GM12891 (cell line): ENCODE measurements around the gene CD200R1.

ENCODE experiments used
- DNase-seq: peaks from one replicate; pipeline ENCODE4 v3.0.0; 2011; ENCODE audit warnings: low spot score; ENCODE audit not compliant: insufficient read length
- FAIRE-seq: peaks from 2 replicates; lab custom pipeline; 2011; peaks lifted over from hg19 to GRCh38; lab: Jason Lieb, UNC
- PAX5 ChIP-seq: IDR thresholded peaks from 2 replicates; pipeline ENCODE4 v1.6.1; 2011; ENCODE audit warnings: low read length, moderate library complexity, mild to moderate bottlenecking; ENCODE audit not compliant: insufficient read depth, severe bottlenecking
- POLR2A ChIP-seq: IDR thresholded peaks from 2 replicates; pipeline ENCODE4 v1.6.1; 2011; ENCODE audit warnings: low read depth, low read length, control low read depth
- POLR2AphosphoS5 ChIP-seq: IDR thresholded peaks from 2 replicates; pipeline ENCODE4 v1.6.1; 2011; ENCODE audit warnings: low read depth, low read length, control low read depth
- POU2F2 ChIP-seq: IDR thresholded peaks from 2 replicates; pipeline ENCODE4 v1.6.1; 2011; ENCODE audit warnings: low read depth, mild to moderate bottlenecking, control low read depth, low read length, moderate library complexity
- SPI1 ChIP-seq: IDR thresholded peaks from 2 replicates; pipeline ENCODE4 v1.6.1; 2011; ENCODE audit warnings: low read depth, low read length, control low read depth
- TAF1 ChIP-seq: IDR thresholded peaks from 2 replicates; pipeline ENCODE4 v1.6.1; 2011; ENCODE audit warnings: low read depth, low read length, control low read depth

CD200R1 gene

DNA sequence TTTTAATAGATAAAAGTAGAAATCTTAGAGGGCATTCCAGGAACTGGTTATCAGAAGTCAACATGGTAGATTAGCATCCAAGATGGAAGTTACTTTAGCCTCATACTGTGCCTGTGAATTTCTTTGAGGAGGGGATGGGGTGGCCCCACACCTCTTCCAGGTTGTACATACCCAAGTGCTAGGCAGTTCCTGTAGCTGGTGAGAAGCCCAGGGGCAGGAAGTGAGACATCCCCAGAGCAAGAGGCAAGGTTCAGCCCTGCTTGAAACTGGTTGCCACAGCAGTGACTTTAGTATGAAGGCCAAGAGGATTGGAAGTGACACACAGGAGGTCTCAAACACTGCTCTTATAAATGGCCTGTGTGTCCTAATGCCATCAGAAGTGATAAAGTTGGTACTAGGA is 27.8 kb upstream of the CD200R1 start:
- FAIRE-seq (peak; percentile 54), DNase-seq (no peak)
- TF ChIP-seq POLR2AphosphoS5 (no peak), SPI1 (0 out of 2 replicates have a peak, but pooled peaks have one; percentile 20)

DNA sequence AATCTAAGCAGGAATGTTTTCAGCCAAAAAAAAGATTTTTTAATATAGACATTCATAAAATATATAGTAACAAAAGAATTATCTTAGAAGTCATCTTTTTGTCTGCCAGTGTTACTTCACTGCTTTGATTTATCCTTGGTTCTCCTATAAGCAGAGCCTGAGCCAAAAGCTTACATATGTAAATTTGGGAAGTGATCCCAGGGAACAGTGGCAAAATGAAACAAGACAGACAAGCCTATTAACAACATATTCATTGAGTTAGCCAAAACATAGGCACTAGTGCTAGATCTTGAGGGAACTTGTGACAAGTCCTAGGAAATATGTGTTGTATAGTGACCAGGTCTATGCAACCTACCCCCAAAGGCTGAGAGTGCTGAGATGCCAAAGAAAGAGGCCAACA is 27.1 kb upstream of the CD200R1 start:
- DNase-seq = no peak
- TF ChIP-seq POLR2AphosphoS5 = no peak
- no peak for TF ChIP-seq SPI1
- no peak for TF ChIP-seq PAX5
- no peak for TF ChIP-seq POLR2A
- no peak for TF ChIP-seq POU2F2
- no peak for TF ChIP-seq TAF1
- FAIRE-seq = no peak

DNA sequence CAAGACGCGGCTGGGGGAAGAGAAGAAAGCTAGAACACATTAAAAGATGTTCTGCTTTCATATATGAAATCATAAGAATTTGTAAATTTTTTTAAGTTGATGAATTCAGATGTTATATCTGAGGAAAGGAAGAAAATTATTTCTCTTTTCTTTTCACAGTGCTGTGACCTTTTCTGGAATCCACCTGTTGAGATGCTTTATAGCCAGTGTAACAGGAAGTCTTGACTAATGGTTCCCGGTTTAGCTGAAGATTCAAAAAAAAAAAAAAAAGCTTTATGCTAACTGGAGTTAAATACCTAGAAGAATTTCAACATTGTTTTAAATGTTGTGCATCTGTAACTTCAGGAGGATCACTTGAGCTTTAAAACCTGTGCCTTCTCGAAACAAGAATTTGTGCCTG is 25.8 kb upstream of the CD200R1 start:
- FAIRE-seq (no peak), DNase-seq (no peak)
- no peak for TF ChIP-seq SPI1
- no peak for TF ChIP-seq TAF1
- TF ChIP-seq POU2F2 = no peak
- TF ChIP-seq POLR2A = no peak
- no peak for TF ChIP-seq PAX5
- no peak for TF ChIP-seq POLR2AphosphoS5

DNA sequence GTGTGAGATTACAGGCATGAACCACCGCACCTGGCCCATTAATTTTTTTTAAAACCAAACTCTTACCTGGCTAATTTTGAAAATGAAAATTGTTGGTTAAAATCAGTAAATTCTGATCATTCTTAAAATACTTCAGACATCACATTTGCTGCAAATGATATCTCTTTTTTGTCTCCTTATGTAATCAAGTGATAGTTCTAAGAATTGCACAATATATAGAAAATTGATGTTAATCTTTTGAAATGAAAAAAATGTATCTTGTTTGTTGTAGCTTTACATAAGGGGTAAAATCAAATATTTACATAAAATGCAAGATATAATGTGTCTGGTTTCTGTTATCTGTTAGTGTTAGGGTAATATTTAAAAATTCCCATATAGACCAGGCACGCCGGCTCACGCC is 20.9 kb upstream of the CD200R1 start:
- FAIRE-seq (no peak), DNase-seq (no peak)
- TF ChIP-seq TAF1 (no peak), POLR2A (no peak), PAX5 (no peak), SPI1 (no peak), POLR2AphosphoS5 (no peak), POU2F2 (no peak)

DNA sequence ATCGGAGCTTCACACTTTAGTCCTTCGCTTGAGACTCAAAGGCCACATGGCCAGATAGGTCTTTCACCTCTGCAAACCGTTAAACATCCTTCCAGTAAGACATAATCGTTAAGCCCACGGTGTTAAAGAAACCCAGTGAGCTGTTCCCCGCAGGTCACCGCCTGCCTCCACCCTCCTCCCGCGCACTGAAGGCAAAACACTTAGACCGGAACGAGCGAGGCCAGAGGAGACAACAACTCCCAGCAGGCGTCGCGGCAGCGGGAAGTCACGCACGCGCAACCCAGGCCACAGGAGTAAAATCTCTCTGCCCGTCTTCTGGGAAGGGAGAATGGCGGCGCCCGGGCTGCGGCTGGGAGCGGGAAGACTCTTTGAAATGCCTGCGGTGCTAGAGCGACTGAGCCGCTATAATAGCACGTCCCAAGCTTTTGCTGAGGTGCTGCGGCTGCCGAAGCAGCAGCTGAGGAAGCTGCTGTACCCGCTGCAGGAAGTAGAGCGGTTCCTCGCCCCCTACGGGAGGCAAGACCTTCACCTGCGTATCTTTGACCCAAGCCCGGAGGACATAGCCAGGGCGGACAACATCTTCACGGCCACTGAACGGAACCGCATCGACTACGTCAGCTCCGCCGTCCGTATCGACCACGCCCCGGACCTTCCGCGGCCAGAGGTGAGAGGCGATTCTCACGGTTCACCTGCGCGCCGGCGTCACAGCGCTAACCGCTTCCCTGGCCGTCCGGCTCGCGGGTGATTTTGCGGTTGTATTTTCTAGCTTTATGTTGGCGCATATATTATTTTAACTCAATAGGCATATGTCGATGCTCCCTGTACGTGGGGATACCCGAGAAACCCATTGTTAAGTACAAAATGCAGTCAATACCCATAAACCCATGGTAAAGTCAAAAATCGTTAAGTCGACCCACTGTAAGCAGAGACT is 16.0 kb upstream of the CD200R1 start, which contains the start of gene GTPBP8:
TSS of gene GTPBP8 (plus strand) at position 313 of the 931 bp plus-strand sequence. CDS start at position 329, 16 bp downstream.
- peak; percentile 73 for TF ChIP-seq PAX5
- TF ChIP-seq POLR2AphosphoS5 = peak; percentile 92
- TF ChIP-seq POLR2A = peak; percentile 87
- 0 out of 2 replicates have a peak, but pooled peaks have one; percentile 1 for TF ChIP-seq SPI1
- TF ChIP-seq TAF1 = no peak
- no peak; the same call in 1 of the 2 replicates for TF ChIP-seq POU2F2
- peak; percentile 96 for FAIRE-seq
- DNase-seq = peak; percentile 49

DNA sequence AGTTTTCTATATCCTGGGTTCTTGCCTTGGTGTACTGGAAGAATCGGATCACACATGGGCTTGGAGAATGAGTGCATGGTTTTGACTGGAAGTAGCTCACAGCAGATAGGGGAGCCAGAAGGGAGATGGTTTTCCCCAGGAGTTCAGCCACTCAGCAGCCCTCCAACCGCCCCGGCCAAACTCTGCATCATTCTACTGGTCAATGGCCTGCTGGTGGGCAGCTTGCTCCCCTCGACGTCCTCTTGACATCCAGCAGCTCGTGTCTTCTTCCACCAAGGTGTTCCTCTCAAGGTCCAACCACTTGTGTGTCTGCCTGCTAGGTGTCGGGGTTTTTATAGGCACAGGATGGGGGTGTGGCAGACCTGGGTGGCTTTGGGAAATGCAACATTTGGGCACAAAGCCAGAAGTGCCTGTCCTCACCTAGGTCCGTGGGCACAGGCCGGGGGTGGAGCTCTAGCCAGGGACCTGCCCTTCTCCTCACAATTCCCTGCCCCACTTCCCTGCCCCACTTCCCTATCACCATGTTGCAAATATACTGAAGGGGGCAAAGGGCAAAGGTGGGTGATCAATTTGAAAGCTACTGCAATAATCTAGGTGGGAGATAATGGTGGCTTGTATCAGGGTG is 12.9 kb upstream of the CD200R1 start:
- TF ChIP-seq POLR2AphosphoS5 (no peak), PAX5 (no peak), POLR2A (no peak), TAF1 (no peak), POU2F2 (no peak), SPI1 (no peak)
- FAIRE-seq (no peak), DNase-seq (no peak)

DNA sequence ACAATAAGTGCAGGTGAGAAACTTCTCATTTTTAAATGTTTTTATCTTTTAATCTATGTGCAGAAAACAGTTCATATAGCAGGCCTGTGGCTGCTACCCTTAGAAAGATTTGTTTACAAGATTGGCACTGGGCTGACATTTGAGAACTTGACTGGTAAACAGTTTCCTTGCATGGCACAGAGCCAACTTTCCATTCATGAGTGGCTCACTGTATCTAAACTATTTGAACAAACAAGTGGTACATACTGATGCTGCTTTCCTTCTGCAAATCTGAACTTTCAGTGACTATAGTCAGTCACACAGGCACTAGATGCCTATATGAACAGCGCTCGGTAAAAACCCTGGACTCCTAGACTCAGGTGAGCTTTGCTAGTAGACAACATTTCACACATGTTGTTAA is 9.6 kb upstream of the CD200R1 start:
- FAIRE-seq (peak; percentile 33), DNase-seq (no peak)
- TF ChIP-seq POLR2AphosphoS5 = no peak
- no peak for TF ChIP-seq PAX5
- no peak for TF ChIP-seq TAF1
- no peak for TF ChIP-seq SPI1
- no peak for TF ChIP-seq POU2F2
- TF ChIP-seq POLR2A = no peak

DNA sequence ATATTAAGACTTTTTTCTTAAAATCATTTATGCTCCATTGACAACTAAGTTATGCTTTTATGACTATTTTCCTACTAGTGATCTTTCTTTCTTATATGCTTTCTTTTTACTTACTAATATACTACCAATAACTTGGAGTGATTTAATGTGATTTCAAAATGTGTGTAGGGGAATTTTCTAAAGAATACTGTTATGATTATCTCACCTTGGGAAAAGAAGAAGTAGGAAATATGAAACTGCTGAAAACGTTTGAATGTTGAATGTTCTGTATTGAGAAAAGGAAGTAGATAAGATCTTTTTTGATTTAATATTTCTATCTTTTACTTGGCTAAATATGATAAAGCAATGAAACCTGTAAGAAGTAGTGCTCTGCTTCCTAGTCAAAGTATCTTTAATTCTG is 7.8 kb upstream of the CD200R1 start:
- TF ChIP-seq SPI1 = peak; percentile 4; the same call in 1 of the 2 replicates
- TF ChIP-seq POLR2A = no peak
- FAIRE-seq (no peak), DNase-seq (no peak)

DNA sequence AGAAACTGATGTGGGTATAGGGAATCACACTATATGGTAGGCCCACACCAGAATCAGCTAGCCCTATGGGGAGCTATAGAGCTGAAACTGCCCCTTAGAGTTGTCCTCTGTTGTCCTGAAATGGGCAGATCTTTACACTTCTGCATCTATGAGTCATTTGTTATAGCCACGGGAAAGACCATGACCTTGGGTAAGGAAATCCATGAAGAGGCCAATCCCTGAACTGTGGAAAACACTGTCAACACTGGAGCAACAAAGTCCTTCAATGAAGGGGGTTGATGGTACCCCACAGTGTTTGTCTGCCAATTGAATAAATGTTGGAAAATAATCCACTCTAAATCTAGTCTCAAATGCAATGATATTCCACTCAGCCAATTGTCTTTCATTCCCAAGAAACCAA is 5.2 kb upstream of the CD200R1 start:
- TF ChIP-seq TAF1 = no peak
- no peak for TF ChIP-seq SPI1
- no peak for TF ChIP-seq PAX5
- no peak for TF ChIP-seq POU2F2
- no peak for TF ChIP-seq POLR2A
- no peak for TF ChIP-seq POLR2AphosphoS5
- FAIRE-seq (no peak), DNase-seq (no peak)
